ENCODE measurements around the gene PTPRT. TPM values are rescaled to one million over a fixed set of nuclear protein-coding genes. Genes with fewer than 3 reads are reported as not detected.

The PTPRT gene
- total and polyA plus RNA-seq, 2 experiments from 2014 or later, result not detected

DNA sequence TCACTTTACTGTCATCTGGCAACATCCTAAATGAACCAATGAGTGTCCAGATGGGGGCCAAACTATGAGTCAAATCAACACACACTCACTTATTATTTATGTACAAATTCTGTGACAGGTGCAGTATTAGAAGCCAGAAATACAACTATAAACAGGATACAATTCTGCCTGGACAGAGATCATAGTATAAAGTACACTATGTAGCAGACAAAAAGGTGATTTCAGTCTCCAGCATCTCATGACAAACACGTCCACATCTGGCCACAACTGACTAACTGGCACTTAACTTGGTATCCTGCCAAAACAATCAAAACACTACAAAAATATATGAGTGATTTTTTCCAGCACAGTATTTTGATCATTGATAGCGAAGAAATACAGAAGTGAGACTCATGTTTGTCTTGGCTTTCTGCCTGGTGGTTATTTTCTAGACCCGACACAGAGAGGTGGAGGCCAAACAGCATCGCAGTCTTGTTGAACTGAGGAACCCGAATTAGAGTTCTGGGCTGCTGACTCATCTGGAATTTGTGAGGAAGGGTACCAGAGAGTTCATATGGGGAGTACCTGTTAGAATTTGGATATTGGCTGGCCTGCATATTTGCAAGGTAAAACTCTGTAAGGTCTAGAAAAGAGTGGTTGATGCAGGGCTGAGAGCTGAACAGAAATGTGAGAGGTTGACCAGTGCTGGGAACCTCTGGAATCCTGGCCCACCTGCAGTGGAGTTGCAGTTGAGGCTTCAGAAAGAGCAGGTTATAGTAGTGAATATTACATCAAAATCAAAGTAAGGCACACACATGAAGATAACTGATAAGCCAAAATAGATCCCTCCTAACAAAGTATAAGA lies 475.2 kb downstream of the PTPRT start (continued):
- TF ChIP-seq, protein P1, sequence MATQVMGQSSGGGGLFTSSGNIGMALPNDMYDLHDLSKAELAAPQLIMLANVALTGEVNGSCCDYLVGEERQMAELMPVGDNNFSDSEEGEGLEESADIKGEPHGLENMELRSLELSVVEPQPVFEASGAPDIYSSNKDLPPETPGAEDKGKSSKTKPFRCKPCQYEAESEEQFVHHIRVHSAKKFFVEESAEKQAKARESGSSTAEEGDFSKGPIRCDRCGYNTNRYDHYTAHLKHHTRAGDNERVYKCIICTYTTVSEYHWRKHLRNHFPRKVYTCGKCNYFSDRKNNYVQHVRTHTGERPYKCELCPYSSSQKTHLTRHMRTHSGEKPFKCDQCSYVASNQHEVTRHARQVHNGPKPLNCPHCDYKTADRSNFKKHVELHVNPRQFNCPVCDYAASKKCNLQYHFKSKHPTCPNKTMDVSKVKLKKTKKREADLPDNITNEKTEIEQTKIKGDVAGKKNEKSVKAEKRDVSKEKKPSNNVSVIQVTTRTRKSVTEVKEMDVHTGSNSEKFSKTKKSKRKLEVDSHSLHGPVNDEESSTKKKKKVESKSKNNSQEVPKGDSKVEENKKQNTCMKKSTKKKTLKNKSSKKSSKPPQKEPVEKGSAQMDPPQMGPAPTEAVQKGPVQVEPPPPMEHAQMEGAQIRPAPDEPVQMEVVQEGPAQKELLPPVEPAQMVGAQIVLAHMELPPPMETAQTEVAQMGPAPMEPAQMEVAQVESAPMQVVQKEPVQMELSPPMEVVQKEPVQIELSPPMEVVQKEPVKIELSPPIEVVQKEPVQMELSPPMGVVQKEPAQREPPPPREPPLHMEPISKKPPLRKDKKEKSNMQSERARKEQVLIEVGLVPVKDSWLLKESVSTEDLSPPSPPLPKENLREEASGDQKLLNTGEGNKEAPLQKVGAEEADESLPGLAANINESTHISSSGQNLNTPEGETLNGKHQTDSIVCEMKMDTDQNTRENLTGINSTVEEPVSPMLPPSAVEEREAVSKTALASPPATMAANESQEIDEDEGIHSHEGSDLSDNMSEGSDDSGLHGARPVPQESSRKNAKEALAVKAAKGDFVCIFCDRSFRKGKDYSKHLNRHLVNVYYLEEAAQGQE (IDR thresholded peaks at IDR 0.05; ENCODE audit: unreplicated experiment), result no peak
- TF ChIP-seq ZNF331 (CRISPR knock-in tag; IDR thresholded peaks at IDR 0.05; ENCODE audit: low read depth) (no peak), CREB1 (CRISPR knock-in tag; IDR thresholded peaks at IDR 0.05; ENCODE audit: low read depth) (no peak), JUNB (IDR thresholded peaks at IDR 0.05; ENCODE audit: unreplicated experiment) (no peak), EZH2phosphoT487 (IDR thresholded peaks at IDR 0.05; ENCODE audit: unreplicated experiment) (no peak), NANOG (IDR thresholded peaks at IDR 0.05; ENCODE audit: borderline replicate concordance) (no peak), POLR2AphosphoS5 (IDR thresholded peaks at IDR 0.05; ENCODE audit: low read depth) (no peak)
- TF ChIP-seq, protein P2, sequence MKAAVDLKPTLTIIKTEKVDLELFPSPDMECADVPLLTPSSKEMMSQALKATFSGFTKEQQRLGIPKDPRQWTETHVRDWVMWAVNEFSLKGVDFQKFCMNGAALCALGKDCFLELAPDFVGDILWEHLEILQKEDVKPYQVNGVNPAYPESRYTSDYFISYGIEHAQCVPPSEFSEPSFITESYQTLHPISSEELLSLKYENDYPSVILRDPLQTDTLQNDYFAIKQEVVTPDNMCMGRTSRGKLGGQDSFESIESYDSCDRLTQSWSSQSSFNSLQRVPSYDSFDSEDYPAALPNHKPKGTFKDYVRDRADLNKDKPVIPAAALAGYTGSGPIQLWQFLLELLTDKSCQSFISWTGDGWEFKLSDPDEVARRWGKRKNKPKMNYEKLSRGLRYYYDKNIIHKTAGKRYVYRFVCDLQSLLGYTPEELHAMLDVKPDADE (IDR thresholded peaks at IDR 0.05), result no peak

DNA sequence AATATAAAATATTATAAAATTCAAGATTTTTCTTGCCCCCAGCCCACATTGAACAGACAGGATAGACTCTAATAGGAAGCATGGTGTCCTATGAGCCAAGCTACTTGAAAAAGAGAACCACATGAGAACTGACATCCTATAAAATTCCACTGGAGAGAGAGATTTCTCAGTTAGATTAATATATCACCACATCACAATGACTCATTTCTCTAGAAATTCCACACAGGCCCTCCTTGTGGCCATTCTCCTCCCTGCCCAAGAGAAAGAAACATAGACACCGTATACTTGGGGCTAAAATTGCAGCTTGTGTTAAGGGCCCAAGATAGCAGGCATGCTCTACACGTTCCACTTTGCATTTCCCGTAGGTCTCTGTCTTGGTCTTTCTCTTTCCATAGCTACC lies 481.4 kb downstream of the PTPRT start:
- Histone ChIP-seq H4K20me1 (replicated peaks; ENCODE audit: insufficient read depth) (no peaks in the 10 kb centered on the region), H3K4me2 (no peak overlapping the region), H3K36me3 (ENCODE audit: insufficient read depth) (peaks cover 10% of the 10 kb centered on the region; the same call in 1 of the 2 replicates), H3K4me3 (no peak overlapping the region), H3K9me2 (ENCODE audit: insufficient read depth) (no peaks in the 10 kb centered on the region), H2AFZ (no peak overlapping the region), H3K79me2 (replicated peaks; ENCODE audit: insufficient read depth) (no peaks in the 10 kb centered on the region), H3F3A (replicated peaks; ENCODE audit: low read depth) (no peaks in the 10 kb centered on the region), H3K27ac (ENCODE audit: low read depth) (no peak overlapping the region), H3K4me1 (ENCODE audit: insufficient read depth) (no peaks in the 10 kb centered on the region), H3K27me3 (ENCODE audit: insufficient read depth) (no peaks in the 10 kb centered on the region)
- Mint-ChIP-seq H3K4me3 (no peak overlapping the region), H3K27ac (no peak overlapping the region), H3K9me3 (peaks cover 100% of the 10 kb centered on the region), H3K4me1 (no peaks in the 10 kb centered on the region), H3K27me3 (ENCODE audit: insufficient read depth, low read depth, poor library complexity) (peaks cover 2% of the 10 kb centered on the region), H3K36me3 (ENCODE audit: low read depth) (peaks cover 49% of the 10 kb centered on the region)
- ATAC-seq (no peak), DNase-seq (ENCODE audit: low spot score) (no peak)
- no peak for TF ChIP-seq CREB1 (CRISPR knock-in tag; IDR thresholded peaks at IDR 0.05; ENCODE audit: low read depth)
- TF ChIP-seq POLR2AphosphoS5 (IDR thresholded peaks at IDR 0.05; ENCODE audit: low read depth), result no peak
- no peak for TF ChIP-seq EZH2 (IDR thresholded peaks at IDR 0.05; ENCODE audit: low read depth, unreplicated experiment)
- no peak for TF ChIP-seq ZNF331 (CRISPR knock-in tag; IDR thresholded peaks at IDR 0.05; ENCODE audit: low read depth)
- TF ChIP-seq, protein P3, sequence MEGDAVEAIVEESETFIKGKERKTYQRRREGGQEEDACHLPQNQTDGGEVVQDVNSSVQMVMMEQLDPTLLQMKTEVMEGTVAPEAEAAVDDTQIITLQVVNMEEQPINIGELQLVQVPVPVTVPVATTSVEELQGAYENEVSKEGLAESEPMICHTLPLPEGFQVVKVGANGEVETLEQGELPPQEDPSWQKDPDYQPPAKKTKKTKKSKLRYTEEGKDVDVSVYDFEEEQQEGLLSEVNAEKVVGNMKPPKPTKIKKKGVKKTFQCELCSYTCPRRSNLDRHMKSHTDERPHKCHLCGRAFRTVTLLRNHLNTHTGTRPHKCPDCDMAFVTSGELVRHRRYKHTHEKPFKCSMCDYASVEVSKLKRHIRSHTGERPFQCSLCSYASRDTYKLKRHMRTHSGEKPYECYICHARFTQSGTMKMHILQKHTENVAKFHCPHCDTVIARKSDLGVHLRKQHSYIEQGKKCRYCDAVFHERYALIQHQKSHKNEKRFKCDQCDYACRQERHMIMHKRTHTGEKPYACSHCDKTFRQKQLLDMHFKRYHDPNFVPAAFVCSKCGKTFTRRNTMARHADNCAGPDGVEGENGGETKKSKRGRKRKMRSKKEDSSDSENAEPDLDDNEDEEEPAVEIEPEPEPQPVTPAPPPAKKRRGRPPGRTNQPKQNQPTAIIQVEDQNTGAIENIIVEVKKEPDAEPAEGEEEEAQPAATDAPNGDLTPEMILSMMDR (conservative IDR thresholded peaks at IDR 0.05; ENCODE audit: low read depth in 2 of 2), result no peak
- TF ChIP-seq JUNB (IDR thresholded peaks at IDR 0.05; ENCODE audit: unreplicated experiment), result no peak
- TF ChIP-seq, protein P1 (IDR thresholded peaks at IDR 0.05; ENCODE audit: unreplicated experiment), result no peak
